ENCODE measurements around the gene GIPC3. TPM values are rescaled to one million over a fixed set of nuclear protein-coding genes. Genes with fewer than 3 reads are reported as not detected.
A peak's percentile ranks its signal among the peaks of the same experiment; 100 is the strongest.

Gene GIPC3
- total and polyA plus RNA-seq, 5 donors from 2014 or later, result 0.10 to 0.52 TPM; not detected in 3

DNA sequence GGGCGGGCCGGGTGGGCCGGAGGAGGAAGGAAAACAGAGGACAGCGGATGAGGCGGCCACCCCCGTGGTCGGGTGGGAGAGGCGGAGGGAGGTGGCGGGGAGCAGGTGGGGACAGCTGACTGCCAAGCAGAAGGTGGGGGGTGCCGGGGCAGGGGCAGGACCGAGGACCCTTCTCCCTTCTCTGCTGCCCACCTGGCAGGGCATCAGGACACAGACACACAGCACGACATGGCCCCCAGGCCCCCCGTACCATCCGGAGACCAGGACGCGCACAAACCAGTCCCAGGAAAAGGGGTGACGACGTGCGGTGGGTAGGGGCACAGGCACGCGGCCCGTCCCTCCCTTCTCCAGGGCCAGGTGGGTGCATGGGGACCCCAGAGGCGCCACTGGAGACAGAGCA is 52.3 kb downstream of the GIPC3 start:
- peaks cover 7% of the 10 kb centered on the region for H3K36me3 ChIP-seq (ENCODE audit: control insufficient read depth, insufficient read depth, low read length)
- no peak overlapping the region for H3K27ac ChIP-seq (ENCODE audit: insufficient read depth, low read length, poor library complexity, severe bottlenecking)
- Mint-ChIP-seq H3K4me3 (no peak overlapping the region), H3K27ac (no peak overlapping the region), H3K36me3 (peaks cover 6% of the 10 kb centered on the region), H3K9me3 (peaks cover 0 to 1% (median 0%) of the 10 kb centered on the region in 7 donors), H3K4me1 (no peaks in the 10 kb centered on the region), H3K27me3 (no peaks in the 10 kb centered on the region)
- no peaks in the 10 kb centered on the region for H3K9me3 ChIP-seq (ENCODE audit: control insufficient read depth in 2 of 2, low read length in 2 of 2)
- DNase-seq (no peak), ATAC-seq (ENCODE audit: low read depth in 2 of 2) (no peak)
- no peaks in the 10 kb centered on the region for H3K27me3 ChIP-seq (ENCODE audit: control insufficient read depth, insufficient read depth, low read length)
- no peak overlapping the region for H3K4me3 ChIP-seq (ENCODE audit: low read depth, low read length)
- H3K4me1 ChIP-seq (ENCODE audit: control insufficient read depth, insufficient read depth, low read length, poor library complexity, severe bottlenecking), result no peaks in the 10 kb centered on the region

GRCh38 chr19:3638208-3639193 is 53.2 kb downstream of the GIPC3 start:
- DNase-seq (no peak), ATAC-seq (ENCODE audit: low read depth in 2 of 2) (no peak)
- H3K4me1 Mint-ChIP-seq, result no peaks in the 10 kb centered on the region
- no peak overlapping the region for H3K27ac Mint-ChIP-seq
- Histone ChIP-seq H3K4me3 (ENCODE audit: low read depth, low read length) (no peak overlapping the region), H3K9me3 (ENCODE audit: control insufficient read depth in 2 of 2, low read length in 2 of 2) (no peaks in the 10 kb centered on the region), H3K36me3 (ENCODE audit: control insufficient read depth, insufficient read depth, low read length) (peaks cover 7% of the 10 kb centered on the region), H3K27ac (ENCODE audit: insufficient read depth, low read length, poor library complexity, severe bottlenecking) (no peak overlapping the region), H3K27me3 (ENCODE audit: control insufficient read depth, insufficient read depth, low read length) (no peaks in the 10 kb centered on the region), H3K4me1 (ENCODE audit: control insufficient read depth, insufficient read depth, low read length, poor library complexity, severe bottlenecking) (no peaks in the 10 kb centered on the region)
- H3K9me3 Mint-ChIP-seq, result peaks cover 0 to 1% (median 0%) of the 10 kb centered on the region in 7 donors
- no peaks in the 10 kb centered on the region for H3K27me3 Mint-ChIP-seq
- H3K36me3 Mint-ChIP-seq, result peaks cover 10% of the 10 kb centered on the region
- no peak overlapping the region for H3K4me3 Mint-ChIP-seq

GRCh38 chr19:3639479-3639878 is 54.2 kb downstream of the GIPC3 start:
- Mint-ChIP-seq H3K9me3 (peaks cover 0 to under 1% (median 0%) of the 10 kb centered on the region in 7 donors), H3K36me3 (peaks cover 10% of the 10 kb centered on the region), H3K4me3 (no peak overlapping the region), H3K4me1 (no peaks in the 10 kb centered on the region), H3K27me3 (no peaks in the 10 kb centered on the region), H3K27ac (no peak overlapping the region)
- H3K27me3 ChIP-seq (ENCODE audit: control insufficient read depth, insufficient read depth, low read length), result no peaks in the 10 kb centered on the region
- no peaks in the 10 kb centered on the region for H3K4me1 ChIP-seq (ENCODE audit: control insufficient read depth, insufficient read depth, low read length, poor library complexity, severe bottlenecking)
- no peak for DNase-seq
- no peak overlapping the region for H3K4me3 ChIP-seq (ENCODE audit: low read depth, low read length)
- no peaks in the 10 kb centered on the region for H3K9me3 ChIP-seq (ENCODE audit: control insufficient read depth in 2 of 2, low read length in 2 of 2)
- H3K27ac ChIP-seq (ENCODE audit: insufficient read depth, low read length, poor library complexity, severe bottlenecking), result no peak overlapping the region
- ATAC-seq (ENCODE audit: low read depth in 2 of 2), result no peak
- H3K36me3 ChIP-seq (ENCODE audit: control insufficient read depth, insufficient read depth, low read length), result peaks cover 7% of the 10 kb centered on the region

DNA sequence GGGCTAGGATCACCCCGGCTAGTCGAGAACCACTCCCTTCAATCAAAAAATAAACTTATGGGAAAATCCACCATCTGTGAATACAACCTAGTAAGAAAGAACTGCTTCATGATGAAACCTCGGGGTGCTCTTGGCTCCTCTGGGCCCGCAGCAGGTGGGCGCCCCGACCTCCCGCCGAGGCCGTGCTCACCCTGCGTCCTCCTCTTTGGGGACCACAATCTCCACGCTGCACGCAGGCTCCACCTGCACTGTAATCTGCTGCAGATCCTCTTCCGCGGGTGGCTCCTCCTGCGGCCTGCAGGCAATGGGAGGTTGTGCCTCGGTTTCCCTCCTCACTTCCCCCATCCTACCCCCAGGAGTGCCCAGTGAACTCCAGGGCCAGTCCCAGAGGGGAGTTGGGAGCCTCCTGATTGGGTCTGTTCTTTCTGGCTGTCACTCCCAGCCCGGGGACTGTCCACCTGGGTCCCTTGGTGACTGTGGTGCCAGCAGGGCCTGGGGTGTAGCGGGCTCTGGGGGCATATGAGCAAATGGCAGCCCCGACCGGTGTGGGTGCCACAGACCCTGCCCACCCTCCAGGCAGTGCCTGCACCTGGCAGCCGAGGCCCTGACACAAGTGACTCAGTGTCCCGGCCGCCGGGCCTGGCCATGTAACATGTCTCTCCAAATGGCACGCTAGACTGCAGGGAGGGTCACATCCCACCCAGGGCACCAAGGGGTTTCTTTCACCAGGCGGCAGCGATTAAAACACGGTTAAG is 56.4 kb downstream of the GIPC3 start:
- no peaks in the 10 kb centered on the region for H3K27me3 ChIP-seq (ENCODE audit: control insufficient read depth, insufficient read depth, low read length)
- no peaks in the 10 kb centered on the region for H3K4me1 Mint-ChIP-seq
- no peak overlapping the region for H3K27ac ChIP-seq (ENCODE audit: insufficient read depth, low read length, poor library complexity, severe bottlenecking)
- H3K36me3 ChIP-seq (ENCODE audit: control insufficient read depth, insufficient read depth, low read length), result peaks cover 7% of the 10 kb centered on the region
- H3K4me3 ChIP-seq (ENCODE audit: low read depth, low read length), result no peak overlapping the region
- no peak overlapping the region for H3K4me3 Mint-ChIP-seq
- H3K27ac Mint-ChIP-seq, result no peak overlapping the region
- H3K9me3 ChIP-seq (ENCODE audit: control insufficient read depth in 2 of 2, low read length in 2 of 2), result no peaks in the 10 kb centered on the region
- H3K4me1 ChIP-seq (ENCODE audit: control insufficient read depth, insufficient read depth, low read length, poor library complexity, severe bottlenecking), result no peaks in the 10 kb centered on the region
- no peaks in the 10 kb centered on the region for H3K27me3 Mint-ChIP-seq
- ATAC-seq (ENCODE audit: low read depth in 2 of 2) (no peak), DNase-seq (no peak)
- H3K9me3 Mint-ChIP-seq, result no peaks in the 10 kb centered on the region
- peaks cover 10% of the 10 kb centered on the region for H3K36me3 Mint-ChIP-seq

DNA sequence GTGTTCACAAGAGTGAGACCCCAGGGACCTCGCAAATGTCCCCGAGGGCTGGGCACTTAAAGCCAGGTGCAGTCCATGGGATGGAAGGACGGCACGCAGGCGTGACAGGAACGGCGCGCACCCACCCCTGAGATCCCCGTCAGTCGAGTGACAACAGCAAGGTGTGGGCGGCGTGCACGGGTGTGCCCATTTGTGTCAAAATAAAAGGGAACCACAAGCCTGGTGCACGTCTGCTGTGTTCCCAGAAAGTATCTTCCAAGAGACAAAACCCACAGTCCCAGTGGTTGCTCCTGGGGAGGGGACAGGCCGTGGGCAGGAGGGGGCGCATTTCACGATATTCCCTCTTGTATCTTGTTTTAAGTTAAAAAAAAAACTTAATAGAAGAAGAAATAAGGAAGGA is 57.0 kb downstream of the GIPC3 start:
- Mint-ChIP-seq H3K4me1 (no peaks in the 10 kb centered on the region), H3K27ac (peak overlapping the region in 2 of 3 donors; percentile 5 to 78), H3K9me3 (no peaks in the 10 kb centered on the region), H3K27me3 (no peaks in the 10 kb centered on the region), H3K36me3 (peaks cover 10% of the 10 kb centered on the region), H3K4me3 (no peak overlapping the region)
- no peak for ATAC-seq (ENCODE audit: low read depth in 2 of 2)
- H3K27me3 ChIP-seq (ENCODE audit: control insufficient read depth, insufficient read depth, low read length), result no peaks in the 10 kb centered on the region
- H3K9me3 ChIP-seq (ENCODE audit: control insufficient read depth in 2 of 2, low read length in 2 of 2), result no peaks in the 10 kb centered on the region
- no peak overlapping the region for H3K27ac ChIP-seq (ENCODE audit: insufficient read depth, low read length, poor library complexity, severe bottlenecking)
- H3K4me3 ChIP-seq (ENCODE audit: low read depth, low read length), result no peak overlapping the region
- H3K4me1 ChIP-seq (ENCODE audit: control insufficient read depth, insufficient read depth, low read length, poor library complexity, severe bottlenecking), result no peaks in the 10 kb centered on the region
- H3K36me3 ChIP-seq (ENCODE audit: control insufficient read depth, insufficient read depth, low read length), result peaks cover 7% of the 10 kb centered on the region
- DNase-seq, result no peak

Other genes starting within 250 kb of the GIPC3 start
- 17.8 TPM for gene NFIC, start 218.9 kb upstream of the GIPC3 start, total RNA-seq
- gene NFIC, start 218.9 kb upstream of the GIPC3 start, polyA plus RNA-seq, result 1 to 10 TPM; 3.7 to 5.8 (median 4.0) TPM
- 1.4 TPM for gene SMIM24, start 105.0 kb upstream of the GIPC3 start, total RNA-seq
- not detected for gene SMIM24, start 105.0 kb upstream of the GIPC3 start, polyA plus RNA-seq
- gene SMIM44, start 102.0 kb upstream of the GIPC3 start, total RNA-seq, result not detected
- not detected for gene SMIM44, start 102.0 kb upstream of the GIPC3 start, polyA plus RNA-seq
- gene DOHH, start 84.8 kb upstream of the GIPC3 start, total RNA-seq, result 3.5 TPM
- 10 to 100 TPM in 2 of 4 donors, 1 to 10 TPM in 2; 6.0 to 13.9 (median 8.9) TPM for gene DOHH, start 84.8 kb upstream of the GIPC3 start, polyA plus RNA-seq
- 107 TPM for gene FZR1, start 79.2 kb upstream of the GIPC3 start, total RNA-seq
- 10 to 100 TPM in 2 of 4 donors, 1 to 10 TPM in 2; 9.1 to 11.4 (median 10.3) TPM for gene FZR1, start 79.2 kb upstream of the GIPC3 start, polyA plus RNA-seq
- gene TEKTIP1, start 46.3 kb upstream of the GIPC3 start, total RNA-seq, result 10.9 TPM
- under 1 TPM in 1 of 4 donors, not detected in 3; 0.44 TPM for gene TEKTIP1, start 46.3 kb upstream of the GIPC3 start, polyA plus RNA-seq
- gene MFSD12, start 27.9 kb upstream of the GIPC3 start, total RNA-seq, result 63.8 TPM
- gene MFSD12, start 27.9 kb upstream of the GIPC3 start, polyA plus RNA-seq, result 10 to 100 TPM; 28.5 to 39.8 (median 33.7) TPM
- 47.8 TPM for gene HMG20B, start 12.5 kb upstream of the GIPC3 start, total RNA-seq
- 10 to 100 TPM; 35.4 to 49.3 (median 40.6) TPM for gene HMG20B, start 12.5 kb upstream of the GIPC3 start, polyA plus RNA-seq
- 1.7 TPM for gene TBXA2R, start 21.4 kb downstream of the GIPC3 start, total RNA-seq
- gene TBXA2R, start 21.4 kb downstream of the GIPC3 start, polyA plus RNA-seq, result under 1 TPM in 3 of 4 donors, not detected in 1; 0.19 to 0.85 (median 0.61) TPM
- gene CACTIN, start 41.3 kb downstream of the GIPC3 start, total RNA-seq, result 32.7 TPM
- gene CACTIN, start 41.3 kb downstream of the GIPC3 start, polyA plus RNA-seq, result 10 to 100 TPM in 1 of 4 donors, 1 to 10 TPM in 3; 2.9 to 10.4 (median 8.9) TPM
- gene PIP5K1C, start 115.0 kb downstream of the GIPC3 start, total RNA-seq, result 28.1 TPM
- gene PIP5K1C, start 115.0 kb downstream of the GIPC3 start, polyA plus RNA-seq, result 1 to 10 TPM; 3.8 to 5.7 (median 4.2) TPM
- gene TJP3, start 122.9 kb downstream of the GIPC3 start, total RNA-seq, result 20.6 TPM
- gene TJP3, start 122.9 kb downstream of the GIPC3 start, polyA plus RNA-seq, result 10 to 100 TPM; 22.9 to 34.4 (median 29.9) TPM
- 81.0 TPM for gene APBA3, start 176.2 kb downstream of the GIPC3 start, total RNA-seq
- 10 to 100 TPM; 35.0 to 50.2 (median 44.2) TPM for gene APBA3, start 176.2 kb downstream of the GIPC3 start, polyA plus RNA-seq
- gene MRPL54, start 177.2 kb downstream of the GIPC3 start, total RNA-seq, result 98.0 TPM
- 100 to 1,000 TPM; 143 to 208 (median 177) TPM for gene MRPL54, start 177.2 kb downstream of the GIPC3 start, polyA plus RNA-seq
- not detected for gene RAX2, start 186.8 kb downstream of the GIPC3 start, total RNA-seq
- under 1 TPM in 2 of 4 donors, not detected in 2; 0.08 to 0.09 TPM for gene RAX2, start 186.8 kb downstream of the GIPC3 start, polyA plus RNA-seq
- gene MATK, start 200.9 kb downstream of the GIPC3 start, total RNA-seq, result 1.4 TPM
- gene MATK, start 200.9 kb downstream of the GIPC3 start, polyA plus RNA-seq, result 1 to 10 TPM; 1.4 to 4.7 (median 2.3) TPM